ENCODE measurements around the gene MSRB2.
"Not testable (repeated sequence)": the region's sequence is repeated elsewhere in the genome, so short reads cannot be mapped to it uniquely, and the experiment has no call there.

The MSRB2 gene

GRCh38 chr10:23095404-23095965 is at the start of gene MSRB2:
Gene MSRB2 (plus strand): TSS chr10:23095579. CDS start chr10:23095609, 30 bp downstream.
- H3K4me3 ChIP-seq (ENCODE audit: low read length) = peak within 1 kb of the TSS; percentile 78
- TF ChIP-seq ZNF274 (IDR thresholded peaks at IDR 0.05; ENCODE audit: low read depth, low read length) = no peak

GRCh38 chr10:23046027-23046426 is 49.4 kb upstream of the MSRB2 start:
- TF ChIP-seq ZNF274 (IDR thresholded peaks at IDR 0.05; ENCODE audit: low read depth, low read length) = no peak
- no peak overlapping the region for H3K4me3 ChIP-seq (ENCODE audit: low read length)

DNA sequence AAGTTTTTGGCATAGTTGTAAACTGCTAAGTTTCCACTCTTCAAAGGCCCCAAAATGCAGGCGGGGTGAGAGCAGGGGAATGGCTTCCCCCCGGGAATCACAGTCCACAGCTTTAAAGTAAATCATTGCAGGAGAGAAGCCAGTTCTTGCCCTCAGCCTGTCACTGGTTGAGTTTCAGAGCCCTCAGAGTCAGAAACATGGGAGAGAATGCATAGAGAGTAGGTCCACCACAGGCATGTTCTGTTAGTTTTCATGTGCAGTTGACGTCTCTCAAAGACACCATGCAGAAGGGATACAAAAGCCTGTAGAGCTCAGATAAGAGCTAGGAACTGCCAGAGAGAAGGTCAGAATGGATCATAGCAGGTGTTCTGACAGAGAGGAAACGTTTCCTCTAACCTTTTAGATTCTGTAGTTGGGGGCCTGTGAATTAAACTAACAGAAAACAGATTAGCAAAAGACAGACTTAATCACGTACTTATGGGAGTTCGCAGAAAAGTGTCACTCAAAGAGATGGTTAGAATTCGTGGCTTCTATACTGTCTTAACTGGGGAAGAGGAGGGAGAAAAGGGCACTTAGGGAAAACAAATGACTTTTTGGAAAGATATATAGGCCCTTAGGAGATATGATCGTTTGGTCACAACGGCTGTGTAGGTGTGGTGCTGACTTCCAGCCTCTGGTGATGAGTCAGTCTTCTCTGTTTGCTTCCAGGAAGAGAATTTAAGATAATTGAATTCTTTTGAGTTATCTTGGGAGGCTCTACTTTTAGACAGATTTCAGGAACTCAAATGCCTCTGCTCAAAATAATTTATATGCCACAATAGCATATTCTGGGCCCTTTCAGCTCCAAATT is 48.0 kb upstream of the MSRB2 start:
- TF ChIP-seq ZNF274 (IDR thresholded peaks at IDR 0.05; ENCODE audit: low read depth, low read length) = no peak
- H3K4me3 ChIP-seq (ENCODE audit: low read length) = no peak overlapping the region

GRCh38 chr10:23048191-23048590 is 47.2 kb upstream of the MSRB2 start:
- no peak for TF ChIP-seq ZNF274 (IDR thresholded peaks at IDR 0.05; ENCODE audit: low read depth, low read length)

DNA sequence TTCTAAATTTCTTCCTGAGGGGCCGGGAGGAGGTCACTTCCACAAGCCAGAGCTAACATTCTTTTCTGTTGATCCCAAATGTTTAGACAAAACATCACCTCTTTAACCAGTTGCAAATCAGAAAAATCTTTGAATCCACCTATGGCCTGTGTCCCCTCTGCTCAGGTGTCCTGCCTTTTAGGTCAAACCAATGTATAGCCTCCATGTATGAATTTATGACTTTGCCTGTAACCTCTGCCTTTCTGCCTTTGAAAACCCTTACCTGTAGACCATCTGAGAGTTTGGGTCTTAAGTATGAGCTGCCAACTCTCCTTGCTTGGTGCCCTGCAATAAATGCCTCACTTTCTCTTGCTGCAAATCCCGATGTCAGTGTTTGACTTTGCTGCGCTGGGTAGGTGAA is 44.1 kb upstream of the MSRB2 start:
- TF ChIP-seq ZNF274 (IDR thresholded peaks at IDR 0.05; ENCODE audit: low read depth, low read length) = no peak
- no peak overlapping the region for H3K4me3 ChIP-seq (ENCODE audit: low read length)

More at GRCh38 chr10:23048191-23048590, 47.2 kb upstream of the MSRB2 start:
- H3K4me3 ChIP-seq (ENCODE audit: low read length) = no peak overlapping the region

GRCh38 chr10:23051855-23052331 is 43.5 kb upstream of the MSRB2 start:
- no peak overlapping the region for H3K4me3 ChIP-seq (ENCODE audit: low read length)
- no peak for TF ChIP-seq ZNF274 (IDR thresholded peaks at IDR 0.05; ENCODE audit: low read depth, low read length)

DNA sequence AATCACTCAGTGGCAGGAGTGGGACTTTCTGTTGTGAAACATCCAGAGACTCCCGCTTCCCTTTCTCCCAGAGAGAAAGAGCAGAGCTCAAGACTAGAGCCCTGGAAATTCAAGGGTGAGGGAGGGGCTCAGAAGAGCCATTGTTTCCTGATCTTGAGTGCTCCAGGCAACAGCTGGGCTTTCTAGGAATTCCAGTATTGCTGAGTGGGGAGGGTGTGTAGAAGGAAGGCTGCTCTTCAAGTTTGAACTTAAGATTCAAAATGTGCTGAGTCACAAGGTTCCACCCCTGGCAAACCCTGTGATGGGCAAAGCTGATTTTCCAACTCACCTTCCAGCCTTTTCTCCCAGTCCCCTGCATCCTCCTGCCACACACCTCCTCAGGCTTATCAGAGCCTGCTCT is 42.3 kb upstream of the MSRB2 start:
- TF ChIP-seq ZNF274 (IDR thresholded peaks at IDR 0.05; ENCODE audit: low read depth, low read length) = no peak
- no peak overlapping the region for H3K4me3 ChIP-seq (ENCODE audit: low read length)

DNA sequence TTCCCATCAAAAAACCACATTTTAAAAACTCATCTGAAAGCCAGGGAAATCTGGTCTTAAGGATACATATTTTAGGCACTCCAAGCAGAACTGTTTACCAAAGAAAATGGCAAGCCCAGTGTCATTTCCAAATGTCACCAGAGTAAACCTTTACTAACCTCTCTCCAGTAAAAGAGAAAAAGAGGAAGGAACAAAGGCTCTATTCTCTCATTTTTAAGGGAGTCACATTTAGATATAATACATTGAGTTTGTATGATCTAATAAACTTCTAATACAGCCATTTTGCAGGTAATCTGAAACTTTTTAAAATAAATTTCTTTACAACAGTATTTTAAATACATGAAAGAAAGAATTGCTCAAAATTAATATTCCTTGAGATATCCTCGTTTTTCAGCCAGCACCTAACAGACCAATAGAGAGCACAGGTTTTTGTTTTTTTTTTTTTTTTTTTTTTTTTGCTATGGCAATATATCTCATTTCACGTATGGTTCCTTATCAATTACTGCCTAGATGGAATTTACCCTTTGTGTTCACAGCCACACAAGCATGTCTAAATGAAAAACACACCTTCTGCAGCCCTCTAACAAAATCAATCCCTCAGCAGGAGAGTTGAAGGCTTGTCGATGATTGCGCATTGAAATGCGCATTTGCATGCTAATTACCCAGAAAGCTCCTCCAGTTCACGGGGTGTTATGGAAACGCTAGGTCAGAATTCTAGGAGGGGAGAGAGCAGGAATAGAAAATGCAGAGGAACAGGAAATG is 39.8 kb upstream of the MSRB2 start:
- no peak for TF ChIP-seq ZNF274 (IDR thresholded peaks at IDR 0.05; ENCODE audit: low read depth, low read length)
- no peak overlapping the region for H3K4me3 ChIP-seq (ENCODE audit: low read length)

DNA sequence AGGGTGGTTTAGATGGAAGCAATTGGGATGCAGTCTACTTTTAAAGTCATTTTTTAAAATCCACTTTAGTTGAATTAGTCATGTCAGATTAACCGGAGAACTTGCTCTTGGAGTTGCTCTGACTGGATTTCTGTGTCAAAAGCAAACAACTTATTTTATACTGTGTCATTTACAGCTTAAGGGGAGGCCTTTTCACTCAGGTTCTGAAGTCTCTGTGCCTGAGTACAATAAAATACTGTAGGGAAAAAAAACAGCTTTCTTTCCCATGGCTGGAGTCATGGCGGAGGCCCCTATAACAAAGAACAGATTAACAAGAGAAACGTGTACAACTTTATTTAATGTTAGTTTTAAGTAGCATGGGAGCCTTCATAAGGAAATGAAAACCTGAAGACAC is 39.2 kb upstream of the MSRB2 start:
- no peak overlapping the region for H3K4me3 ChIP-seq (ENCODE audit: low read length)
- TF ChIP-seq ZNF274 (IDR thresholded peaks at IDR 0.05; ENCODE audit: low read depth, low read length) = no peak

DNA sequence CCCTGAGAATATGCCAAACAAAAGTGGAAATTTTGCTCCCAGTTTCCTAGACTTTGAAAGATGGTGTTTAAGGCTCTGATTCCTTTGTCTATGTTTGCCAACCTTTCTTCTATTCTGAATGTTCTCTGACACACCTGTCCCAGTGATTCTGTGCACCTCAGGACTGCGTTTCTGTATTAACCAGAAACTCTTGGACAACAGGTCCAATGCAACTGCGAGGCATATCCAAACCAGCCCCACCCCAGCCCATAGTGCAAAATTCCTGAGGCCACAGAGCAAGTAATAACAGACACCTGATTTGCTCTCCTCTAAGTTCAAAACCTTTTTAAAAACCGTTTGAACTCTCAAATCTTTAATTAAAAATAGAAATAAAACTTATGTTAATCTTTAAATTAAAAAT is 37.0 kb upstream of the MSRB2 start:
- H3K4me3 ChIP-seq (ENCODE audit: low read length) = no peak overlapping the region
- no peak for TF ChIP-seq ZNF274 (IDR thresholded peaks at IDR 0.05; ENCODE audit: low read depth, low read length)

DNA sequence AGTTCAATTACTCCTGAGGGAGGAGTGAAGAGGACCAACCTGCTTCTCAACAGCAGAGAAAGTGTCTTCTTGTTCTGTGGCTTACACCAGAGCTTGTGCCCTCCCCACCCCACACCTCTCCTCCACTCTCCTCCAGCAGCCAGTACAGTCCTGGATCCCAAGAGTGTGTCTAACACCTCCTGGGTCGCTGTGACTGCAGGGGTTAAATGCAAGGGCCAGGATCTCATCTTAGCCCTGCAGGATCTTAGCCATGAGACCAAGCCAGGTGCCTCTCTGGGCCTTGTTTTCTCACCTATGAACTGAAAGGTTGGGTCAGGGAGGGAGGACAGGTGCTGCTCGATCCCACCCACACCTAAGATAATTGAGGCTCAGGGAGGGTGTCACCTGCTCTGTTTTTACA is 34.5 kb upstream of the MSRB2 start:
- no peak overlapping the region for H3K4me3 ChIP-seq (ENCODE audit: low read length)
- TF ChIP-seq ZNF274 (IDR thresholded peaks at IDR 0.05; ENCODE audit: low read depth, low read length) = no peak

GRCh38 chr10:23063045-23063972 is 32.1 kb upstream of the MSRB2 start:
- TF ChIP-seq ZNF274 (IDR thresholded peaks at IDR 0.05; ENCODE audit: low read depth, low read length) = no peak

GRCh38 chr10:23063973-23064812 is 31.2 kb upstream of the MSRB2 start:
- no peak for TF ChIP-seq ZNF274 (IDR thresholded peaks at IDR 0.05; ENCODE audit: low read depth, low read length)
- H3K4me3 ChIP-seq (ENCODE audit: low read length) = no peak overlapping the region

More at GRCh38 chr10:23063045-23063972, 32.1 kb upstream of the MSRB2 start:
- H3K4me3 ChIP-seq (ENCODE audit: low read length) = no peak overlapping the region

DNA sequence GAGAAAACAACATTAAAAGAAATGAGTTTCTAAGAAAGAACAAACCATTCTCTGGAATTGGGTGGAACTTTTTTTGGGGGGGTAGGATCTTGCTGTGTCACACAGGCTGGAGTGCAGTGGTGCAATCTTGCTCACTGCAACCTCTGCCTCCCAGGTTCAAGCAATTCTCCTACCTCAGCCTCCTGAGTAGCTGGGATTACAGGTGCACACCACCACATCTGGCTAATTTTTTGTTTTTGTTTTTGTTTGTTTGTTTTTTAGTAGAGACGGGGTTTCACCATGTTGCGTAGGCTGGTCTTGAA is 30.6 kb upstream of the MSRB2 start:
- H3K4me3 ChIP-seq (ENCODE audit: low read length) = not testable (repeated sequence)
